ENCODE data around the gene DPPA3.
"Not testable (repeated sequence)": the region's sequence is repeated elsewhere in the genome, so short reads cannot be mapped to it uniquely, and the experiment has no call there.

The DPPA3 gene

DNA sequence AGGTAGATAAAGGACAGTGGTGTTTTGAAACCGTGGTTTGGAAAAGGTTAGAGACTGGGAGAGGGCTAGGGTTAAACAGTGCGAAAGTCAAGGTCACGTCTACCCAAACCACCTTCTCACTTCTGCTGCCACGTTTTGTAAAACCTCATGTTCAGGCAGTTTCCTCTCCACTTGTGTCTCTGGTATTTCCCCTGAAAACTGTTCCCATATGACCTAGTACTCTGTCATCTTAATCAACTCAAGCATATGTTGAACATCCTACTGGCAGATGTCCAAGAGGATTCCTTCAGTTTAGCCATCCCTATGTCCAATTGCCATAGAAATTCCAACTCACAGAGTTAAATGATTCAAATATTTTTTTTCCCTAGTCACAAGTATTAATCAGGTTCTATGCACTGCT lies 18.5 kb downstream of the DPPA3 start:
- DNase-seq (ENCODE audit: insufficient read length, low spot score) = no peak
- peak; percentile 69 for FAIRE-seq

- not testable (repeated sequence) for FAIRE-seq; DNase-seq (ENCODE audit: insufficient read length, low spot score)
These were observed 19.8 kb downstream of the DPPA3 start for GRCh38 chr12:7730984-7731383.

- peak; percentile 20 for FAIRE-seq
These were observed 20.3 kb downstream of the DPPA3 start for GRCh38 chr12:7731486-7731885.

GRCh38 chr12:7732993-7733392 lies 21.8 kb downstream of the DPPA3 start:
- FAIRE-seq (no peak), DNase-seq (ENCODE audit: insufficient read length, low spot score) (no peak)

More at GRCh38 chr12:7731486-7731885, 20.3 kb downstream of the DPPA3 start:
- DNase-seq (ENCODE audit: insufficient read length, low spot score) = no peak

- DNase-seq (ENCODE audit: insufficient read length, low spot score) (no peak), FAIRE-seq (no peak)
These were observed 36.0 kb downstream of the DPPA3 start, which contains the start of gene CLEC4C for GRCh38 chr12:7747246-7747645. TSS of gene CLEC4C (minus strand) at chr12:7747375. CDS start at chr12:7747348, 27 bp downstream.

DNA sequence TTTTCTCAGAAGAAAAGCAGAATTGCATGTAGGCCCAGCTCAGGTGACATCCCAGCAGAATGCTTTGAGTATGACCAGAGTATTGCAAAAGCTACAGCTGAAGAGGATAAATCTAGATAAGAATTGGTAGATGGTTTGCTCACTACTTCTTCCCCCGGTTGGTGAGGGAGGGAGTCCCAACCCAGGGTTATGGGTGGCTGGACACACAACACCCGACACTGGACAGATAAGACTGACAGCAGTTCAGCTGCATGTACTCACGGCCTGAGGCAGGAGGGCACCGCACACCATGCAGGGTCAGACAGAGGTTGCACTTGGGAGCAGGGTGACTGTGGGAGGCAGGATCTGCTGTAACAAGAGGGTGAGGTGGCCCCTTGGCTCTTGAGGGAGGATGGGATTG lies 37.6 kb downstream of the DPPA3 start:
- DNase-seq (ENCODE audit: insufficient read length, low spot score) (no peak), FAIRE-seq (peak; percentile 52)

DNA sequence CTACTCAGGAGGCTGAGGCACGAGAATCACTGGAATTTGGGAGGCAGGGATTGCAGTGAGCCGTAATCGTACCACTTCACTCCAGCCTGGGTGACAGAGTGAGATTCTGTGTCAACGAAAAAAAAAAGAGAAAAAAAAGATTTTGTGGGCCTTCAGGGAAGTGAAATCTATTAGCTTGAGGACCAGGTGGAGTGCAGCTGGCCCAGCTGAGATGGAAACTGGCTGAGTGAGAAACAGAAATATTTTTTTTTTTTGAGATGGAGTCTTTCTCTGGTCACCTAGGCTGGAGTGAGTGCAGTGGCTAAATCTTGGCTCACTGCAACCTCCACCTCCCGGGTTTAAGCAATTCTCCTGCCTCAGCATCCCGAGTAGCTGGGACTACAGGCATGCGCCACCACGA lies 38.2 kb downstream of the DPPA3 start:
- no peak for DNase-seq (ENCODE audit: insufficient read length, low spot score)
- no peak for FAIRE-seq

DNA sequence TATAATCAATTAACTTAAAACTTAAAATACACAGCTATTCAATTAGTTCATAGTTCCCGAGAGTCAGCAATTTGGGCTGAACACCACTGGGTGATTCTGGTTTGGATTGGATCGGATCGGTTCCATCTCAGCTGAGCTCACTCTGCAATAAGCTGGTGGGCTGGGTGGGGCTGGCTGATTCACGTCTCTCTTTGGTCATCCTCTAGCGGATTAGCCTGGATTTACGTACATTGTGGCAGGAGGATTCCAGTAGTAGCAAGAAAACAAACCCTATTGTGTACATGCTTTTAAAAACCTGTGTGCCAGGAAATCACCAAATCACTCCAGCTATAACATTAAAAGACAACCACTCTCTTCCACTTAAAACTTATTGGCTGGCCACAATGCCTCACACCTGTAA lies 39.1 kb downstream of the DPPA3 start:
- no peak for DNase-seq (ENCODE audit: insufficient read length, low spot score)
- no peak for FAIRE-seq

- DNase-seq (ENCODE audit: insufficient read length, low spot score) (no peak), FAIRE-seq (peak; percentile 58)
These were observed 40.2 kb downstream of the DPPA3 start for GRCh38 chr12:7751394-7751793.

DNA sequence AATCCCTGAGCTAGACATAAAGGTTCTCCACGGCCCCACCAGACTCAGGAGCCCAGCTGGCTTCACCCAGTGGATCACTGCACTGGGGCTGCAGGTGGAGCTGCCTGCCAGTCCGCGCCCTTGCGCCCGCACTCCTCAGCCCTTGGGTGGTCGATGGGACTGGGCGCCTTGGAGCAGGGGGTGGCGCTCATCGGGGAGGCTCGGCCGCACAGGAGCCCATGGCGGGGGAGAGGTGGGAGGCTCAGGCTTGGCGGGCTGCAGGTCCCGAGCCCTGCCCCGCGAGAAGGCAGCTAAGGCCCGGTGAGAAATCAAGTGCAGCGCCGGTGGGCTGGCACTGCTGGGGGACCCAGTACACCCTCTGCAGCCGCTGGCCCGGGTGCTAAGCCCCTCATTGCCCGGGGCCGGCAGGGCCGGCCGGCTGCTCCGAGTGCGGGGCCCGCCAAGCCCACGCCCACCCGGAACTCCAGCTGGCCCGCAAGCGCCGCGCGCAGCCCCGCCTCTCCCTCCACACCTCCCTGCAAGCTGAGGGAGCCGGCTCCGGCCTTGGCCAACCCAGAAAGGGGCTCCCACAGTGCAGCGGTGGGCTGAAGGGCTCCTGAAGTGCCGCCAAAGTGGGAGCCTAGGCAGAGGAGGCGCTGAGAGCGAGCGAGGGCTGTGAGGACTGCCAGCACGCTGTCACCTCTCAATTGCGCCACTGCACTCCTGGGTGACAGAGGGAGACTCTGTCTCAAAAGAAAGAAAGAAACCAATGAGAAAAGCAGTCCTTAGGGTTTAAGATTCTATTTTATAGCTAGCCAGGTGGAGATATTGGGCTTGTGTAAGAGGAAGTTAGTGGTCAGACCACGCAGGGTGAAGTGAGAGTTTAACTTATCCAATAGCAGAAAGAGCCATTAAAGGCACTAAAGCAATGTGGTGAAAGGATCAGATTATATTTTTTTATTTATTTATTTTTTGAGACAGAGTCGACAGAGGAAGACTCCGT lies 41.0 kb downstream of the DPPA3 start:
- not testable (repeated sequence) for DNase-seq (ENCODE audit: insufficient read length, low spot score); FAIRE-seq

- DNase-seq (ENCODE audit: insufficient read length, low spot score); FAIRE-seq: not testable (repeated sequence)
These were observed 44.4 kb downstream of the DPPA3 start for GRCh38 chr12:7755668-7756067.

GRCh38 chr12:7756993-7757392 lies 45.8 kb downstream of the DPPA3 start:
- DNase-seq (ENCODE audit: insufficient read length, low spot score) = no peak
- no peak for FAIRE-seq

DNA sequence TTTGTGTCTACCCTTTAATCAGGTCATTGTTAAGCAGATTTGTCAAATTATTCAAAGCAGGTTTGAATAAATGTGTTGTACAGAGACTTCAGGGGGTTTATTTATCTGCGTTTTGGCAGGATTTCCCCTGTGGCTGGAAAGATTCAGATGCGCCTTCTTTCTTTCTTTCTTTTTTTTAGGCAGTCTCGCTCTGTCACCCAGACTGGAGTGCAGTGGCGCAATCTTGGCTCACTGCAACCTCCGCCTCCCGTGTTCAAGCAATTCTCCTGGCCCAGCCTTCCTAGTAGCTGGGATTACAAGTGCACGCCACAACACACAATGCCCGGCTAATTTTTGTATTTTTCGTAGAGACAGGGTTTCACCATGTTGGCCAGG lies 47.5 kb downstream of the DPPA3 start:
- DNase-seq (ENCODE audit: insufficient read length, low spot score) (no peak), FAIRE-seq (no peak)
